HG03045 (cell line): ENCODE results near the gene GNAS.
"Not testable (repeated sequence)": the region's sequence is repeated elsewhere in the genome, so short reads cannot be mapped to it uniquely, and the experiment has no call there.

ENCODE experiments used
- ATAC-seq: cut with Tn5 transposase; IDR thresholded peaks from one replicate; pipeline ENCODE4 v1.9.1; 2021; ENCODE audit warnings: mild to moderate bottlenecking, moderate library complexity; ENCODE audit not compliant: unreplicated experiment

The GNAS gene

GRCh38 chr20:58828136-58828535, 24.4 kb upstream of the GNAS start:
- no peak for ATAC-seq

- ATAC-seq: not testable (repeated sequence)
Measured at GRCh38 chr20:58828804-58829203, 23.7 kb upstream of the GNAS start.

- no peak for ATAC-seq
Measured at GRCh38 chr20:58829531-58829941, 23.0 kb upstream of the GNAS start.

GRCh38 chr20:58832457-58832856, 20.1 kb upstream of the GNAS start:
- no peak for ATAC-seq

- ATAC-seq: no peak
Measured at GRCh38 chr20:58833921-58834320, 18.6 kb upstream of the GNAS start.

GRCh38 chr20:58835231-58835630, 17.3 kb upstream of the GNAS start:
- no peak for ATAC-seq

GRCh38 chr20:58836616-58837204, 15.8 kb upstream of the GNAS start:
- ATAC-seq: no peak

GRCh38 chr20:58837717-58838116, 14.8 kb upstream of the GNAS start:
- no peak for ATAC-seq

- no peak for ATAC-seq
Measured at GRCh38 chr20:58838174-58838573, 14.3 kb upstream of the GNAS start.

GRCh38 chr20:58839474-58839874, 13.0 kb upstream of the GNAS start:
- ATAC-seq: no peak

- ATAC-seq: no peak
Measured at GRCh38 chr20:58839991-58840747, 12.3 kb upstream of the GNAS start.

- ATAC-seq: no peak
Measured at GRCh38 chr20:58840816-58841538, 11.5 kb upstream of the GNAS start.

- ATAC-seq: no peak
Measured at GRCh38 chr20:58841539-58842264, 10.8 kb upstream of the GNAS start.

- no peak for ATAC-seq
Measured at GRCh38 chr20:58842276-58842675, 10.2 kb upstream of the GNAS start.

- no peak for ATAC-seq
Measured at GRCh38 chr20:58843128-58843556, 9.4 kb upstream of the GNAS start.

- ATAC-seq: no peak
Measured at GRCh38 chr20:58845706-58846105, 6.8 kb upstream of the GNAS start.

GRCh38 chr20:58847463-58847862, 5.1 kb upstream of the GNAS start:
- no peak for ATAC-seq

GRCh38 chr20:58850693-58851174, 1.8 kb upstream of the GNAS start, which contains the start of gene GNAS-AS1:
Gene GNAS-AS1, minus strand, starts transcription at chr20:58850902.
- ATAC-seq: peak; percentile 84

- ATAC-seq: no peak
Measured at GRCh38 chr20:58851221-58851968, 1.1 kb upstream of the GNAS start.

- no peak for ATAC-seq
Measured at GRCh38 chr20:58851969-58852458, 502 bp upstream of the GNAS start.
